Kidney capillary endothelial cell (primary cell): ENCODE data around the gene NRG4.
"Not testable (repeated sequence)": the region's sequence is repeated elsewhere in the genome, so short reads cannot be mapped to it uniquely, and the experiment has no call there.

Experiments
- DNase-seq: peaks from one replicate; pipeline ENCODE4 v3.0.0-alpha.2; 2018; ENCODE audit warnings: low spot score

Gene NRG4

GRCh38 chr15:75926931-75927330 is 85.3 kb downstream of the NRG4 start:
- no peak for DNase-seq

GRCh38 chr15:75925440-75925839 is 86.8 kb downstream of the NRG4 start:
- DNase-seq, result no peak

- no peak for DNase-seq
Observed at GRCh38 chr15:75924576-75924975, 87.6 kb downstream of the NRG4 start.

GRCh38 chr15:75923756-75924155 is 88.5 kb downstream of the NRG4 start:
- DNase-seq, result no peak

- DNase-seq, result peak; percentile 46
Observed at GRCh38 chr15:75921732-75922703, 90.2 kb downstream of the NRG4 start.

- no peak for DNase-seq
Observed at GRCh38 chr15:75920079-75920478, 92.1 kb downstream of the NRG4 start.

GRCh38 chr15:75918135-75918534 is 94.1 kb downstream of the NRG4 start:
- no peak for DNase-seq

- no peak for DNase-seq
Observed at GRCh38 chr15:75916978-75917377, 95.2 kb downstream of the NRG4 start.

- DNase-seq, result not testable (repeated sequence)
Observed at GRCh38 chr15:75910355-75910754, 101.9 kb downstream of the NRG4 start.

- no peak for DNase-seq
Observed at GRCh38 chr15:75905231-75905630, 107.0 kb downstream of the NRG4 start.

- DNase-seq, result peak; percentile 81
Observed at GRCh38 chr15:75903331-75904239, 108.6 kb downstream of the NRG4 start, which contains the start of gene FBXO22. Gene FBXO22, plus strand, starts transcription at chr15:75903878. Its CDS starts 86 bp downstream, at chr15:75903964.

- DNase-seq, result peak; percentile 36
Observed at GRCh38 chr15:75902129-75902557, 110.1 kb downstream of the NRG4 start.

GRCh38 chr15:75900577-75900976 is 111.6 kb downstream of the NRG4 start:
- DNase-seq, result no peak

- no peak for DNase-seq
Observed at GRCh38 chr15:75895731-75896130, 116.5 kb downstream of the NRG4 start.

- peak; percentile 77 for DNase-seq
Observed at GRCh38 chr15:75891895-75892294, 120.3 kb downstream of the NRG4 start.
